Cortex of kidney (tissue), 1 donor: Measurements from ENCODE around the gene MFSD2B.
"Not testable (repeated sequence)": the region's sequence is repeated elsewhere in the genome, so short reads cannot be mapped to it uniquely, and the experiment has no call there.

Source experiments
- DNase-seq: peaks from one replicate; lab custom pipeline; 2025; lab: John Stamatoyannopoulos, UW

The MFSD2B gene

DNA sequence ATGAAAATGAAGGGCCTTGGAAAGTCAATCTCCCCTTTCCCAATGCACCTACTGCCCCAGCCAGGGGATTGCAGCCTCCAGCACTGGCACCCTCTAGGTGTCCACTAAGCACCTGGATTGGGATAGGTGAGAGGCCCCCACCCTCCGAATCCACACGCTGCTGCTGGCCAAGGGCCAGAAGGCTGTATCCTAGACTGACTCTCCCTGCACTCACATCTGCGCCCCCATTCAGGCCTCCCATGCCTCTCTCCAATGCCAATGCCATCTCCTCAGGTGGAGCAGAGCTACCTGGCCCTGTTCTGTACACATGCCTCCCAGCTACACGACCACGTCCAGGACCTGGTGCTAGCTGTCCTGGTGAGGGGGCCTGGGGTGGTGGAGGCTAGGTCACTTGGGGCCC lies 9.8 kb downstream of the MFSD2B start:
- no peak for DNase-seq

DNA sequence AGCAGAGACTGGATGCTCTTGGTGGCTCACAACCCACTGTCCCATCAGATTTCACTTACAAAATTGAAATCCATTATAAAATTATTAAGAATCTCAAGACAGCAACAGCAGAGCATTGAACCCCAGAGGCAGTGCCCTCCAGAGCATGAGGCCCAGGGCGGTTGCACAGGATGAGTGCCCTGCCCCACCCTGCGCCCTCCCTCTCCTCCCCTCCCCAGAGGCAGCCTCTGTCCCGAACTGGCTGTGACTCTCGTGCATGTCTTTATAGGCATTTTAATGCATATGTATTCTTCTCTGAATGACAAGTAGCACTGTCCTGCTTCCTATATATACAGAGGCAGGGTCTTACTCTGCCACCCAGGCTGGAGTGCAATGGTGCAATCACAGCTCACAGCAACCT lies 10.4 kb downstream of the MFSD2B start:
- DNase-seq: no peak

DNA sequence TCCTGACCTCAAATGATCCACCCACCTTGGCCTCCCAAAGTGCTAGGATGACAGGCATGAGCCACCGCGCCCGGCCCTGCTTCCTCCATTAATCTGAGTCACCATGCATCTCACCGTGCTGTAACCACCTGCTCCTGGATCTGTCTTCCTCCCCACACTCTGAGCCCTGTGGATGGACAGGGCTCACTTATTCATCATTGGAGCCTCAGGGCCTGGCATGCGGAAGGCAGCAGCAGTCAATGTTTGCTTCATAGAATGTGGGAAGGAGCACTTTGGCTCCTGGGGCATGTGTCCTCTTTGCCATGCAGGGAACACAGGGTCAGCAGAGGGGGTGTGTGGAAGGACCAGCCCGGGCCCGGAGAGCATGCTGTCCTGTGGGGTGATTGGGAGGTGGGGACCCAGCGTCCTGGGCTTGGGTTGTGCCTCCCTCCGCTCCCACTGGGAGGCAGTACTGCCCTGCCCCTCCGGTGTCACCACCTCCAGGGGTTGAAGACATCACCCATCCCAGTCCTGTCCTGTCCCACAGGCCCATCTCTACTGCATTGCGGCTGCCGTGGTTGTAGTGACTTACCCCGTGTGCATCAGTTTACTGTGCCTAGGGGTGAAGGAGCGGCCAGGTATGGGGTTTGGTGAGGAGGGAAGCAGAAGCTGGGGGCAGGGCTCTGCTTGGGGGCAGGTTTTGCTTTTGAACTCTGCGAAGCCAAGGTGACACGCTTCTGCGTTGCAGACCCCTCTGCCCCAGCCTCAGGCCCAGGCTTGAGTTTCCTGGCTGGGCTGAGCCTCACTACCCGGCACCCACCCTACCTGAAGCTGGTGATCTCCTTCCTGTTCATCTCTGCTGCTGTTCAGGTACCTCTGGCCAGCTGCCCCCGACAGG lies 11.5 kb downstream of the MFSD2B start:
- DNase-seq: no peak

DNA sequence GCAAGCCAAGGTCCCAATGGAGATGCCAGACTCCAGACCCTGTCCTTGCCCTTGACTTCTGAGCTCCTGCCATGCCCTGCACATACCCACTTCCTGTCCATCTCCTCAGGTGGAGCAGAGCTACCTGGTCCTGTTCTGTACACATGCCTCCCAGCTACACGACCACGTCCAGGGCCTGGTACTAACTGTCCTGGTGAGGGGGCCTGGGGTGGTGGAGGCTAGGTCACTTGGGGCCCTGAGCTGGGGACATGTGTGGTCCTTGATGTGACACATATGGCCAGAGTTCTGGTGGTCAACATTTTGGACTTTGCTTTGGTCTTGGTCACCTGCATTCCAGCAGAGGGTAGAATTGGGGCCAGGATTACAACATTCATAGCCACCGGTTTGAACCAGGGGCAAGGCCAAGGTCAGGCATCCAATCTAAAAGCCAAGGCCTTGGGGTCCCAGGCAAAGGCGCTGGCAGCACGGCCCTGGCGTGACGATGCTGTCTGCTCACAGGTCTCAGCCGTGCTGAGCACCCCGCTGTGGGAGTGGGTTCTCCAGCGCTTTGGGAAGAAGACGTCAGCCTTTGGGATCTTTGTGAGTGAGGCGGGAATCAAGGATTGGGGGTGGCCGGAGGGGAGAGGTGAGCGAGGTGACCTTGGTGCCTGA lies 12.6 kb downstream of the MFSD2B start:
- no peak for DNase-seq

DNA sequence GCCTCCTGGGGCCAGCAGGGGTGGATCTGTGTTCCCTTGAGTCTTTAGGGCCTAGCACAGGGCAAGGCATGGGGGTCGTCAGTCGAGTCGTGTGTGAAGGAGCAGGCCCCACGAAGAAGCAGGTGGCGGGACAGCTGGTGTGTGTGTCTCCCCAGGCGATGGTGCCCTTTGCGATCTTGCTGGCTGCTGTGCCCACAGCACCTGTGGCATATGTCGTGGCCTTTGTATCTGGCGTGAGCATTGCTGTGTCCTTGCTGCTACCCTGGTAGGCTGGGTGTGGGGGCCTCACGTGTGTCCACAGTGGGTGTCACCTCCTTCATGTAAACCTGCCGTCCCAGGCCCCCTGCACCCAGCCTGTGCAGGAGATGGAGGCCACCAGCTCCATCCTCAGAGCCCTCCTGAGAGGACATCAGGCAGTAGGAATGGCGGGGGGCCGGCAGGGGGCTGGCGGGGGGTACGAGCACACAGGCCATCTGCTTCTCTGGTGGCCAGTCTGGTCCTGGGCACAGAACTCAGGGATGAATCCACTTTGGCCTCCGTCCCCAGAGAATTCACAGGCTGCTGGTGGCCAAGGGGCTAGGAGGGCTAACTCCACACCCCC lies 13.2 kb downstream of the MFSD2B start:
- no peak for DNase-seq

DNA sequence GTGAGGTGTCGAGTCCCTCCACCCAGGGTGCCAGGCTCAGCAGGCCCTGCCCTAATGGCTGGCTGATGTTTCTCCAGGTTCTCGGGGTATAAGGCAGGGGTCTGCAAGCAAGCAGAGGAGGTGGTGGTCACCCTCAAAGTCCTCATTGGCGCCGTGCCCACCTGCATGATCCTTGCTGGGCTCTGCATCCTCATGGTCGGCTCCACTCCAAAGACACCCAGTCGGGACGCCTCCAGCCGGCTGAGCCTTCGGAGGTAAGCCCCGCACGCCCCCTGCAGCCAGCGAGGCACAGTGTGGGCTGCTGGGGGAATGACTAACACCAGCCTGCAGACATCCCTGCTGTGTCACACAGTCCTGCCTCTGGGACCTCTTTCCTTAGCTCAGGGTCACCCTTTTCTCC lies 14.1 kb downstream of the MFSD2B start:
- no peak for DNase-seq

DNA sequence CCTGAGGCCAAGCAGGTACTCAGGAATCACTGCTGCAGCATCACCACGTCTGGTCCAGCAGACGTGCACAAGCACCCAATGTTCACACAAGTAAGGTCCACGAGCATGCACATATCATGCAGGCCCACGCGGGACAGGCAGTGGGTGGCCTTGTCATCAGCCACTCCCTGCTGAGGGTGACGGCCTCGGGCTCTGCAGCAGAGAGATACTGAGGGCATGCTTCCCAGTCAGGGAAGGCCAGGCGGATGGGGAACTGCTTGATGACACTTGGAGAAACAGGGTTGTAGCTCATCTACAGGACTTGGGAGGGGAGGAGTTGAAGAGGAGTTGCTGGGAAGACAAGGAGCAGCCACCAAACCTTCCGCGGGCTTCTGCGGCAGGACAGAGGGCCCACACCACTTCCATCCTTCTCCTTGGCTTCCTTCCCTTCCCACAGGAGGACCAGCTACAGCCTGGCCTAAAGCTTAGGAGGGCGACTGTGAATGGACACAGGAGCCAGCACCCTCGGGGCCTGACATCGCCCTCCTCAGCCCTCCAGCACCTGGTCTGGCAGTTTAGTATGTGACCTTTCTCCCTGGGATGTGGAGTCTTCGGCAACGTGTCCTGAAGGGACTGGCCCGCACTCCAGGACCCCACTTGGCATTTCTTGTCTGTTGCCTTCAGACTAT lies 15.2 kb downstream of the MFSD2B start:
- DNase-seq: no peak

DNA sequence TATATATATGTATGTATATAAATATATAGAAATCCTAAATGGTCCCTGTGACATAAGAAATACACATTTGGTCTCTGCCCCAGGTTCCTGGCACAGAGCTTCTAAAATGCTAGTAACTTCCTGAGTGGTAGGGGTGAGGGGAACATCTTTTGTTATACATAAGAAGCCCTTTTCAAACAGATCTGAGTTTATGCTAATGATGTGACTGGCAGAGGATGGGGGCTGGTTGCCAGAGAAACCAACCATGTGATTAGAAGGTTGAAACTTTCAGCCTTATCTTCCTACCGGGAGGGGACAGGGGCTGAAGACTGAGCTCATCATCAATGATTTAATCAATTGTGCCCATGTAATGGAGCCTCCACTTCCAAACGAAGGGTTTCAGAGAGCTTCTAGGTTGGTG lies 16.3 kb downstream of the MFSD2B start:
- no peak for DNase-seq

DNA sequence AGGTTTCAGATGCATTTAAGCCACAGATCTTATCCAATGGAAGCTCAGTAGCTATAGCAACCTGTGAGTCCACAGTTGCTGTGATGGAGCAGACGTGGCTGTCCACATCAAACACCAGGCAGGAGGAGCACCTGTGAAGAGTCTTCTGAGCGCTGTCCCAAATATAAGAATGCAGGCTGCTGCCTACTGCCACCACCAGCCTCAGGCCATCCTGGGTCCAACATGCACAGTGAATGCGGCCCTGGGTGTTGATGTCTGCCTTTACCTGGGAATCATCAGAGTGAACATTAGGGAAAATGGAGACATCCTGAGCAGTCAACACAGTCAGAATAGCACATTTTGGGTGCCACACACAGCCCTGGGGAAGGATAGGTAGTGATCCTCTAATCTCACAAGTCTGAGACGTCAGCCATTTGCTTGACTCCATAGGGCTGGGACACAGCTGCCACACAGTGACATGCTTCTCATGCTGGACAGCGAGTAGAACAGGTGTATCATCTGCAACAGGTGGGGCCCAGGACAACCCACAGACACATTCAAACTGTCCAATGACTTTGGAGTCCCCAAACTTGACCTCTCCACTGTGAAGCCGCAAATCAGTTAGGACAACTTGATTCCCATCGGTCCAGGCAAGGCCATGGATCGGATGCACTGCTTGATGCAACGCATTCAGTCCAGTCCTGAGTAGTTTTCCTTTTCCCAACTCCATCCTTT lies 29.1 kb downstream of the MFSD2B start:
- no peak for DNase-seq

DNA sequence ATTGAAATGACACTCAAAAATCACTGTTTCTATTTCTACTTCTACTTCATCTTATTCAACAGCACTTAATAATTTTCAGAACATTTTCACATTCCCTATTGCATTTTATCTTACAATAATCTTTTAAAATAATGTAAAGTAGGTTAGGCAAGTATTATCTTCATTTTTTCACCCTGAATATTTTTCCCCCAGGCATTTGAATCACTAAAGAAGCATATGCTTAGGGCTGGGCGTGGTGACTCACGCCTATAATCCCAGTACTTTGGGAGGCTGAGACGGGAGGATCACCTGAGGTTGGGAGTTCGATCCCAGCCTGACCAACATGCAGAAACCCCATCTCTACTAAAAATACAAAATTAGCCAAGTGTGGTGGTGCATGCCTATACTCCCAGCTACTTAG lies 30.6 kb downstream of the MFSD2B start:
- no peak for DNase-seq

DNA sequence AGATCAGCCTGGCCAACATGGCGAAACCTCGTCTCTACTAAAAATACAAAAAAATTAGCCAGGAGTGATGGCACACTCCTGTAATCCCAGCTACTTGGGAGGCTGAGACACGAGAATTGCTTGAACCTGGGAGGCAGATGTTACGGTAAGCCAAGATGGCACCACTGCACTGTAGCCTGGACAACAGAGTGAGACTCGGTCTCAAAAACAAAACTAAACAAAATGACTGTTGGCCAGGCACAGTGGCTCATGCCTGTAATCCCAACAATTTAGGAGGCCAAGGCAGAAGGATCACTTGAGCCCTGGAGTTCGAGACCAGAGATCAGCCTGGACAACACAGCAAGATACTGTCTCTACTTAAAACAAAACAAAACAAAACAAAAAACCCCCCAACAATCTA lies 33.2 kb downstream of the MFSD2B start:
- DNase-seq: not testable (repeated sequence)

DNA sequence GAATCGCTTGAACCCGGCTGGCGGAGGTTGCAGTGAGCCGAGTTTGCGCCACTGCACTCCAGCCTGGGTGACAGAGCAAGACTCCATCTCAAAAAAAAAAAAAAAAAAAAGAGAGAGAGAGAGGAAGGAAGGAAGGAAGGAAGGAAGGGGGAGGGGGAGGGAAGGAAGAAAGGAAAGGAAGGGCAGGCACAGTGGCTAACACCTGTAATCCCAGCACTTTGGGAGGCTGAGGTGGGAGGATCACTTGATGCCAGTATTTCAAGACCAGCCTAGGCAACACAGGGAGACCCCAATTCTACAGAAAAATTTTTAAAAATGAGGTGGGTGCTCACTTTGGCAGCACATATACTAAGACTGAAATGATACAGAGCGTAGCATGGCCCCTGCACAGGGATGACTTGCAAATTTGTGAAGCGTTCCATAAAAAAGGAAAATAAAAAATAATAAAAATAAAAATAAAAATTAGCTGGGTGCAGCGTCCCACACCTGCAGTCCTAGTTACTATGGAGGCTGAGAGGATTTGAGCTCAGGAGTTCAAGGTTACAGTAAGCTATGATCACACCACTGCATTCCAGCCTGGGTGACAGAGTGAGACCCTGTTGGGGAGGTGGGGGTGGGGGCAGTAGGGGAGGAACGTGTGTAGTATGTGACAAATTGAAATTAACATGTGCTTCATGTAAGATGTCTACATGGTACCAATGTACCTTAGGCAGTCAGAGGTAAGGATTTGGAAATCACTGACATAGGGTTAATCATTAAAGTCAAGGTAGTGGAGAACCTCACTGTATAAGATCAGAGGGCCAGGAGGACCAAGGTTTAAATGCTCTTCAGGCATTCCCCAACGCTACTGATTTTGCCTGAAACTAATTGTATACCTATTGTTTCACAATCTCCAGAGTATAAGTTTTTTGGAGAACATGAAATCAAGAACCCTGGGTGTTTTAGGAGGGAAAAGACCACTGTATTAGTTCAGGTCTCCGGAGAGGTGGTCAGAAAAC lies 35.9 kb downstream of the MFSD2B start:
- DNase-seq: no peak

DNA sequence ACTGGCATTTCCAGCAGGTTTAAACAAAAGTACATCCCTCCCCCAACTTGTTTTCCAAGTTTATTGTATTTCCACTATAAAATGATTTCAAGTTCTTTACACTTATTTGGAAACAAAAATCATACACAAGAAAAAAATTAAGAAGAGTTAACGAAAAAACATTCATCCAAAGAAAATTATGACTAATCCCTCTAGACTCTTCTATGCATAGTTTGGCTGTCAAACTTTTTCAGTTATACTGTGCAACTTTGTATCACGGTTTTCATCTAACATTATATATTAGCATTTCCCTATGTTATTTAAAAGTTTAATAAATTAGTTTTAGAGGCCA lies 36.7 kb downstream of the MFSD2B start:
- DNase-seq: no peak

DNA sequence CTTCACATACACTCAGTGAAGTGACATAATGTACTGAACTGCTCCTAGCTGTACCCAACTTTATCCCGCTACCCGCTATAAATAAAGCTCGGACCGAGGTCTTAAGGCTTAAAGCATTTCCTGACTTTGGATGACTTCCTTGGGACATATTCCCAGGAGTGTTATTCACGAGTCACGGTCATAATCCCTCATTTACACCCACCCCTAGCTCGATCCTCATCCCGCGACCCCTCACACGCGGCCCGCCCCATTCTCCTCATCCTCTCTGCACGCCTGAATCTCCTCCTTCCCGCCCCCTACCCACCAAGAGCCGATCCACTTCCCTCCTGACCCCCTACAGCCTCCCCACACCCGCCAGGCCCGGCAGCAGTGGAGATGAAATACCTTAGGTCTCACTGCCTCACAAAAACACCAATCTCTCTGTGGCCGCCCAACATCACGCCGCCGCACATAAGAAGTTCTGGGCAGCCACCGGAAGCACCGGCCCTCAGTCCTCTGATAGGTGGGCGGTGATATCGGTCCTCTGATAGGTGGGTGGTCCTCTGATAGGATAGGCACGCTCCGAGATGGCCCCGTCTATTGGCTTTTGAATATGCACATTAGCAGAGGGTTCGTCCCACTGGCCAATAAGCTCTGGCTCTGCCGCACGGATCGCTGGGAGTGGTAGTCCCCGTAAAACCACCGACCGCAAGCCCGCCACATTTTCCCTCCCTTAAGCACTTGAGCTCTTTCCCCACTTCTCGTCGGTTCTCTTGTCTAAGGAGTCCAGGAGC lies 37.2 kb downstream of the MFSD2B start, which contains the start of gene WDCP:
Gene WDCP (minus strand): TSS at position 462 of the 773 bp plus-strand sequence. CDS start 7,897 bp downstream, outside the sequence.
- no peak for DNase-seq

DNA sequence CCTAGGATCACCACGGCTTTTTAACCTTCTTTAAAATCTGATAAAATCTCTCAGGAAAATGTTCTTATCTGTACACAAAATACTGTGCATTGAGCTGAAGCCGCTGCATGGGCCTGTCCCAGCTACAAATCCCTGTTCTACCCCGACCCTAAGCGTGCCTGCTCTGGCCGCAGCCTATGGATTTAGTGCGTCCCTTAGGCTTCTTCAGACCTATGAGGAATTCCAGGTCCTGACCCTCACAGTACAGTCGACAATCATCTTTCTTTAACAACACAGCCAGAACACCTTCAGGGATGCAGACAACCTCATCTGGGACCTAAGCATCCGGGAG lies 37.8 kb downstream of the MFSD2B start:
- no peak for DNase-seq

DNA sequence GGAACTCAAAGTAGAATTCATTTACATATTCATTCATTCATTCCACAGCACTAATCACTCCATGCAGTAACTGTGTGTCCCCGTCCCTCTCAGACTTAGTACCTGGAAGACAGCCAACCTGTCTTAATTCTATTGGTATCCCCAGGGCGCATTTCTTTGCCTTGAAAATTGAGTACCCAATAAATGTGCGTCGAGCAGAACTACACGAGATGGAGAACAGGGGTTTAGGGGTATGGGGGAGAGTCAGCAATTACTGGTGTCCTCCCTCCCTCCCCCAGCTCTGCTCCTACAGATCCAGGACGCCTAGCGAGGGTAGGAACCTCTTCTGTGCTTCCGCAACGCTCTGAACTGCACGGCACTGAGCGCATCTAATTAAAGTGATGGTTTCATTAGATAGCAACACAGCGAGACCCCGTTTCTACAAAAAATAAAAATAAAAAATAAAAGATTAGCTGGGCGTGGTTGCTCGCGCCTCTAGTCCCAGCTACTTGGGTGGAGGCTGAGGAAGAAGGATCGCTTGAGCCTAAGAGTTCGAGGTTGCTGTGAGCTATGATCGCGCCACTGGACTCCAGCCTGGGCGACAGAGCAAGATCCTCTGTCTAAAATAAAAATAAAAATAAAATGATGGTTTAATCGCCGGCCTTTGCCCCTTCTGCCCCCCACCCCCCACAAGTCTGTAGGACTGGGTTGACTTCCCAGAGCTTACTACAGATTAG lies 39.0 kb downstream of the MFSD2B start:
- DNase-seq: no peak

DNA sequence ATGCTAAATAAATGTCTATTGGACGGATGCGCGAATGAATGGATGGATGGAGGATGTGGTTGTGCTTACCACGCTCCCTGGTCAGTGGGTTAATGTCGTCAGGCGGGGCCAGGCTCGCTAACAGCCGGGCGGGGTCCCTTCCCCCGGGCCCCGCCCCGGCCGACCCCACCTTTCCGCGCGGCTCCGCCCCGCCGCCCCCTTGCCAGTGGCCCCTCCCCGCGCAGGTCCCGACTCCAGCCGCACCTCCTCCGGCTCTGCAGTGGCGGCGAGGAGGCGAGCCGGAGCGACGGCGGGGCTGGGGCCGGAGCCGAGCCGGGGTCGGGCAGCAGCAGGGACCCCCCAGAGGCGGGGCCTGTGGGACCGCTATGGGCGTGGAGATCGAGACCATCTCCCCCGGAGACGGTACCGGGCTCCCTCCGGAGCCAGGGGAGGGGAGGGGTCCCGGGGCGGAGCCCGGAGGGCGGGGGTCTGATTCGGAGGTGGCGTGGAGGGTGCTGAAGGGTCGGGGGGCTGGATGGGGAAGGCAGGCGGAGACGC lies 39.7 kb downstream of the MFSD2B start, which contains the start of gene FKBP1B:
Gene FKBP1B (plus strand): TSS at position 257 of the 537 bp plus-strand sequence. CDS start 109 bp downstream, at position 366.
- DNase-seq: no peak

DNA sequence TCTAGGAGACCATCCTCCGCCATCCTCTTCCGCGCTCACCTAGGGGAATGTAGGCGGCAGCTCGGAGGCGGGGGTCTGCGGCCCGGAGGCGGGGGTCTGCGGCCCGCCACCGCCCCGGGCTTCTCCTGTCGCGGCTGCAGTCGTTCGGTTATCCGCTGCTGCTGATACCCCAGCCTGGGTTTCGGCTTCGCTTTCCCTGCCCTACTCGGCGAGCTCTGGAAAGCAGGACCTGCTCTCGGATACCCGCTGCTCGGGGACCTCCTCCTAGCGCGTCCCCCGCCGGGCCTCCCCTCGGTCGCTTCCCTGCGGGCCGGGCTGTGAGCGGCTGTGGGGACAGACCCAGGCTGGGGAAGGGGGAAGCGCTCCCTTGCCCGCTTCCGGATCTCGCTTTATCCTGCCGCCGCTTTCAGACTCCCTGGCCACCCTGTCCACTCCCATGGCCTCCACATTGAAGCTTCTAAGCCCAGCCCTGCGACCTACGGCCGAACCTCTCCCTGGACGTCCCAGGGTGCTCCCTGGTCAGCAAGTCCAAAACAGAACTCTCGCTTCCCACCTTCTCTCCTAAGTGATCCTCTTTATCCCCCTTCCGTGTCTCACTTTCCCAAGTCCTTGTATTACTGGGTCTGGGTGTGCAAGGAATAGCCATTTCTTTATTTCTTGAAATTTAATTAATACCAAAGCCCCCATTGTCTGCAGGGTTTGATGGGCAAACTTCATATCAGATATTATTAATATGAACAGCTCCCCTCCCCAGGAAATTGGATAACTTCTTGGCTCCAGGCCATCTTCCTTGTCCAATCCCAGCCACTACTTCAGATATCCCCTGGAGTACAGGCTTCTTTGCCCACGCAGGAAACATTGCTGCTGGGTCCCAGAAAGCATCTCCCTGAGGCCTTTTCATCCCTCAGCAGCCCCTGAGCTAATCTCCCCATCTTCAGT lies 40.4 kb downstream of the MFSD2B start:
- no peak for DNase-seq
